H1 (cell line): ENCODE data around the gene CD4. TPM values are rescaled to one million over a fixed set of nuclear protein-coding genes. Genes with fewer than 3 reads are reported as not detected.
"Not testable (repeated sequence)": the region's sequence is repeated elsewhere in the genome, so short reads cannot be mapped to it uniquely, and the experiment has no call there.

ENCODE experiments used
- CTCF ChIA-PET: fragments of 300-600 bp; sonication (Branson Sonifier 250); formaldehyde crosslinking; loops from one replicate; lab custom pipeline; 2021; ENCODE audit not compliant: partially characterized antibody; lab: Charles Lee
- POLR2A ChIA-PET: fragments of 300-600 bp; sonication (Branson Sonifier 250); formaldehyde crosslinking; loops from one replicate; lab custom pipeline; 2021; ENCODE audit warnings: inconsistent platforms; ENCODE audit not compliant: partially characterized antibody; lab: Charles Lee
- DNase-seq, 2 experiments: peaks; one replicate each; pipeline versions ENCODE4 v3.0.0 to v3.0.0-alpha.2; 2010 to 2022; ENCODE audit warnings: low spot score in 2 of 2, low read depth in 1 of 2, mixed read lengths in 1 of 2
- FAIRE-seq: peaks from 2 replicates; lab custom pipeline; 2011; peaks lifted over from hg19 to GRCh38; lab: Jason Lieb, UNC
- H2AFZ ChIP-seq: 2 replicates; pipeline ENCODE4 v1.8.1; 2012; ENCODE audit warnings: low read length, inconsistent platforms
- H2AK5ac ChIP-seq: 2 replicates; pipeline ENCODE4 v1.6.1; 2013; ENCODE audit warnings: low read depth, low read length
- H2BK120ac ChIP-seq: replicated peaks from 2 replicates; pipeline ENCODE3; 2013; ENCODE audit warnings: low read depth, low read length, inconsistent platforms
- H2BK12ac ChIP-seq: 2 replicates; pipeline ENCODE4 v1.6.1; 2013; ENCODE audit warnings: low read depth, low read length
- H2BK15ac ChIP-seq: 2 replicates; pipeline ENCODE4 v1.6.1; 2013; ENCODE audit warnings: low read length
- H2BK20ac ChIP-seq: 2 replicates; pipeline ENCODE4 v1.6.1; 2013; ENCODE audit warnings: low read length
- H2BK5ac ChIP-seq: 2 replicates; pipeline ENCODE4 v1.6.1; 2013; ENCODE audit warnings: low read depth, low read length
- H3K14ac ChIP-seq: 2 replicates; pipeline ENCODE4 v1.6.1; 2013; ENCODE audit warnings: inconsistent platforms; ENCODE audit not compliant: insufficient read length
- H3K18ac ChIP-seq: 2 replicates; pipeline ENCODE4 v1.6.1; 2013; ENCODE audit warnings: low read length; ENCODE audit errors: extremely low read depth
- H3K23ac ChIP-seq: 2 replicates; pipeline ENCODE4 v1.6.1; 2013; ENCODE audit warnings: inconsistent platforms; ENCODE audit not compliant: insufficient read length
- H3K23me2 ChIP-seq: 2 replicates; pipeline ENCODE4 v1.6.1; 2013; ENCODE audit warnings: low read depth, low read length
- H3K27ac ChIP-seq: 2 replicates; pipeline ENCODE4 v1.6.1; 2011; ENCODE audit warnings: low read depth, low read length, inconsistent platforms
- H3K27me3 ChIP-seq, 4 experiments: replicated peaks in 1 of 4; 1 replicate in 1 of 4; 2 replicates in 3 of 4; pipeline versions ENCODE4 v1.6.1 to v1.8.1; 2011 to 2013; ENCODE audit warnings: low read length in 3 of 4, mild to moderate bottlenecking in 3 of 4, inconsistent platforms in 2 of 4, mixed read lengths in 2 of 4, moderate library complexity in 1 of 4; ENCODE audit not compliant: control insufficient read depth in 3 of 4, insufficient read depth in 3 of 4; ENCODE audit errors: extremely low read depth in 1 of 4
- H3K36me3 ChIP-seq, 4 experiments: 2 replicates each; pipeline versions ENCODE4 v1.6.1 to v1.8.1; 2011 to 2013; ENCODE audit warnings: mild to moderate bottlenecking in 4 of 4, low read length in 3 of 4, moderate library complexity in 2 of 4, control low read depth in 1 of 4, inconsistent platforms in 1 of 4; ENCODE audit not compliant: insufficient read depth in 4 of 4, control insufficient read depth in 2 of 4
- H3K4ac ChIP-seq: replicated peaks from 2 replicates; pipeline ENCODE3; 2013; ENCODE audit warnings: low read length, low read depth, mixed read lengths, inconsistent platforms; ENCODE audit not compliant: insufficient read length
- H3K4me1 ChIP-seq, 4 experiments: replicated peaks in 1 of 4; 1 replicate in 1 of 4; 2 replicates in 3 of 4; pipeline versions ENCODE4 v1.6.1 to v1.8.1; 2011 to 2013; ENCODE audit warnings: low read length in 3 of 4, inconsistent platforms in 2 of 4, mixed read lengths in 1 of 4; ENCODE audit not compliant: insufficient read depth in 4 of 4, control insufficient read depth in 3 of 4
- H3K4me2 ChIP-seq, 2 experiments: 2 replicates each; pipeline versions ENCODE4 v1.6.1 to v1.8.1; 2011 to 2013; ENCODE audit warnings: low read depth in 2 of 2, low read length in 2 of 2, control low read depth in 1 of 2, inconsistent platforms in 1 of 2, mild to moderate bottlenecking in 1 of 2; ENCODE audit not compliant: insufficient read depth in 1 of 2
- H3K4me3 ChIP-seq, 4 experiments: fragments of 200-600, 300-600 bp in 1 of 4; sonication (generic), shearing (Covaris generic), sonication (Bioruptor Twin) in 1 of 4; 2 replicates each; pipeline versions ENCODE4 v1.5.1 to v1.8.1; 2011 to 2016; ENCODE audit warnings: low read length in 4 of 4, low read depth in 3 of 4, control low read depth in 2 of 4, inconsistent platforms in 2 of 4, mild to moderate bottlenecking in 2 of 4, mixed read lengths in 1 of 4, moderate library complexity in 1 of 4; ENCODE audit not compliant: insufficient read depth in 2 of 4; ENCODE audit errors: extremely low read depth in 1 of 4
- H3K56ac ChIP-seq: replicated peaks from 2 replicates; pipeline ENCODE3; 2013; ENCODE audit warnings: low read depth, mild to moderate bottlenecking, mixed read lengths, low read length, inconsistent platforms; ENCODE audit not compliant: insufficient read length
- H3K79me1 ChIP-seq: 2 replicates; pipeline ENCODE4 v1.6.1; 2013; ENCODE audit warnings: low read depth, low read length, control low read depth
- H3K79me2 ChIP-seq, 2 experiments: 2 replicates each; pipeline versions ENCODE4 v1.6.1 to v1.8.1; 2012 to 2013; ENCODE audit warnings: low read length in 2 of 2, mild to moderate bottlenecking in 2 of 2, inconsistent platforms in 1 of 2; ENCODE audit not compliant: insufficient read depth in 2 of 2, control insufficient read depth in 1 of 2
- H3K9ac ChIP-seq, 4 experiments: replicated peaks in 1 of 4; 1 replicate in 1 of 4; 2 replicates in 3 of 4; pipeline versions ENCODE4 v1.6.1 to v1.8.1; 2011 to 2013; ENCODE audit warnings: low read depth in 3 of 4, low read length in 3 of 4, control low read depth in 2 of 4, mild to moderate bottlenecking in 2 of 4, moderate library complexity in 2 of 4, inconsistent platforms in 1 of 4; ENCODE audit errors: extremely low read depth in 1 of 4
- H3K9me3 ChIP-seq, 2 experiments: 2 replicates each; pipeline versions ENCODE4 v1.6.1 to v1.8.1; 2012 to 2013; ENCODE audit warnings: mild to moderate bottlenecking in 2 of 2, moderate library complexity in 2 of 2, control low read depth in 1 of 2, inconsistent platforms in 1 of 2, low read depth in 1 of 2, low read length in 1 of 2, mixed read lengths in 1 of 2; ENCODE audit not compliant: insufficient read depth in 2 of 2
- H4K20me1 ChIP-seq, 2 experiments: replicated peaks in 1 of 2; 2 replicates each; pipeline versions ENCODE3 to v1.8.1; 2011 to 2013; ENCODE audit warnings: inconsistent platforms in 2 of 2, low read length in 2 of 2, mild to moderate bottlenecking in 1 of 2; ENCODE audit not compliant: insufficient read depth in 2 of 2, control insufficient read depth in 1 of 2
- H4K5ac ChIP-seq: 2 replicates; pipeline ENCODE4 v1.6.1; 2013; ENCODE audit warnings: low read length, low read depth, mixed read lengths, inconsistent platforms; ENCODE audit not compliant: insufficient read length
- H4K8ac ChIP-seq: 2 replicates; pipeline ENCODE4 v1.8.0; 2013; ENCODE audit warnings: mild to moderate bottlenecking, moderate library complexity, low read length, inconsistent platforms; ENCODE audit not compliant: insufficient read depth; ENCODE audit errors: extremely low read depth
- H4K91ac ChIP-seq: replicated peaks from 2 replicates; pipeline ENCODE3; 2013; ENCODE audit warnings: low read length, mixed read lengths, inconsistent platforms; ENCODE audit not compliant: insufficient read length
- SP1 ChIP-seq: IDR thresholded peaks from 2 replicates; pipeline ENCODE4 v1.6.1; 2011; ENCODE audit warnings: low read depth, low read length
- WGBS, 2 experiments: shearing (Covaris generic) in 1 of 2; methylation state at CpG; one replicate each; pipeline versions ENCODE4 v1.1.6 to v1.1.7; 2013 to 2015; ENCODE audit warnings: low lambda C conversion rate in 2 of 2, mixed read lengths in 2 of 2, inconsistent platforms in 1 of 2, low coverage in 1 of 2, missing lambda C conversion rate in 1 of 2; ENCODE audit not compliant: insufficient replicate concordance in 2 of 2, insufficient coverage in 1 of 2, insufficient read length in 1 of 2; ENCODE audit errors: extremely low coverage in 1 of 2, missing lambda C conversion rate in 1 of 2; 5-methylcytosine and 5-hydroxymethylcytosine counted together
- polyA plus RNA-seq, 7 experiments: library from polyadenylated mRNA; depleted of rRNA in 3 of 7; stranded (reverse) in 5 of 7; unstranded in 2 of 7; fragments of >200 nt in 5 of 7; fragments of 200-250 nt in 2 of 7; gene quantifications; 1 replicate in 5 of 7; 2 replicates in 1 of 7; 4 replicates in 1 of 7; pipeline versions ENCODE4 v1.2.1 to v1.2.3, GENCODE V29; 2011 to 2013; ENCODE audit warnings: missing spikeins in 2 of 7, mixed read lengths in 2 of 7
- total RNA-seq: library from RNA; stranded (reverse); fragmentation: NEBNext Ultra II Directional; extraction: Animal tissue kit (Norgen Biotek cat#: 25700); gene quantifications from 2 replicates; pipeline ENCODE4 v1.2.1, GENCODE V29; 2021

CD4 gene
- total and polyA plus RNA-seq, 2 of the 8 experiments (the other 6 are each of a cell fraction or from before 2014, with no cell fraction given): 3.4 to 5.1 TPM

GRCh38 chr12:6870304-6870703 lies 81.0 kb downstream of the CD4 start:
- H3K79me2 ChIP-seq: peaks cover 0 to 26% of the 10 kb centered on the region in 2 experiments; a peak in 2 of 4 replicates

More at GRCh38 chr12:6870304-6870703, 81.0 kb downstream of the CD4 start:
- H2AK5ac ChIP-seq, H3K4ac ChIP-seq, H3K9ac ChIP-seq, FAIRE-seq, H3K9me3 ChIP-seq, H2BK120ac ChIP-seq, H3K14ac ChIP-seq, H3K23ac ChIP-seq, H2BK20ac ChIP-seq, H4K5ac ChIP-seq, H3K4me2 ChIP-seq, H3K56ac ChIP-seq, DNase-seq, H3K4me3 ChIP-seq, H2AFZ ChIP-seq, H3K27me3 ChIP-seq, H3K27ac ChIP-seq, H3K18ac ChIP-seq, H4K91ac ChIP-seq, H4K8ac ChIP-seq, H2BK12ac ChIP-seq, H2BK15ac ChIP-seq, H3K79me1 ChIP-seq: not testable (repeated sequence)
- CTCF ChIA-PET: interaction anchor here (1.2 to 10.4 kb wide), 14 partner anchors 10 to 140 kb away, joined by 3 to 216 read pairs (median 18); partner anchors contain the start of genes C12orf57 and RNU7-1
- peaks cover 25 to 30% of the 10 kb centered on the region in 2 experiments for H4K20me1 ChIP-seq
- H2BK5ac ChIP-seq: 0 out of 2 replicates have a peak overlapping the region, but pooled peaks have one; percentile 7
- POLR2A ChIA-PET: interaction anchor here (0.6 to 18.9 kb wide), 15 partner anchors 9 to 335 kb away, joined by 3 to 588 read pairs (median 50); partner anchors contain the start of genes ATN1, C12orf57, CDCA3 and ENO2
- peak; percentile 51; the same call in 1 of the 2 replicates for TF ChIP-seq SP1
- peaks cover 21% of the 10 kb centered on the region for H3K23me2 ChIP-seq
- WGBS, 2 experiments: 88% methylated on average over 4 of the region's 4 CpGs; no CpG with 5 or more reads in 1 of the 2 experiments
- H3K36me3 ChIP-seq: peaks cover 8 to 32% (median 13%) of the 10 kb centered on the region in 4 experiments
- peaks cover 7 to 50% (median 25%) of the 10 kb centered on the region in 4 experiments for H3K4me1 ChIP-seq

Other genes starting within 250 kb of the CD4 start
- 11.8 and 12.2 TPM in 2 replicates for gene IFFO1, start 233.5 kb upstream of the CD4 start, total RNA-seq
- 12.8 and 16.4 TPM in 2 replicates for gene IFFO1, start 233.5 kb upstream of the CD4 start, polyA plus RNA-seq (2011; rRNA removed)
- gene NOP2, start 221.2 kb upstream of the CD4 start, total RNA-seq: 82.6 and 85.6 TPM in 2 replicates
- gene NOP2, start 221.2 kb upstream of the CD4 start, polyA plus RNA-seq (2011; rRNA removed): 34.4 and 35.4 TPM in 2 replicates
- 305 and 330 TPM in 2 replicates for gene CHD4, start 182.1 kb upstream of the CD4 start, total RNA-seq
- gene CHD4, start 182.1 kb upstream of the CD4 start, polyA plus RNA-seq (2011; rRNA removed): 198 and 214 TPM in 2 replicates
- 0.22 and 0.23 TPM in 2 replicates for gene LPAR5, start 153.6 kb upstream of the CD4 start, total RNA-seq
- 0.24 and 0.63 TPM in 2 replicates for gene LPAR5, start 153.6 kb upstream of the CD4 start, polyA plus RNA-seq (2011; rRNA removed)
- 0.80 and 1.2 TPM in 2 replicates for gene ACRBP, start 142.1 kb upstream of the CD4 start, total RNA-seq
- 5.2 and 8.9 TPM in 2 replicates for gene ACRBP, start 142.1 kb upstream of the CD4 start, polyA plus RNA-seq (2011; rRNA removed)
- 21.7 and 22.9 TPM in 2 replicates for gene ING4, start 126.4 kb upstream of the CD4 start, total RNA-seq
- gene ING4, start 126.4 kb upstream of the CD4 start, polyA plus RNA-seq (2011; rRNA removed): 28.6 and 29.3 TPM in 2 replicates
- 59.6 and 60.1 TPM in 2 replicates for gene ZNF384, start 100.2 kb upstream of the CD4 start, total RNA-seq
- 59.0 and 75.1 TPM in 2 replicates for gene ZNF384, start 100.2 kb upstream of the CD4 start, polyA plus RNA-seq (2011; rRNA removed)
- gene PIANP, start 88.7 kb upstream of the CD4 start, total RNA-seq: 9.8 and 15.3 TPM in 2 replicates
- gene PIANP, start 88.7 kb upstream of the CD4 start, polyA plus RNA-seq (2011; rRNA removed): 6.3 and 13.3 TPM in 2 replicates
- 43.3 and 44.5 TPM in 2 replicates for gene COPS7A, start 65.5 kb upstream of the CD4 start, total RNA-seq
- gene COPS7A, start 65.5 kb upstream of the CD4 start, polyA plus RNA-seq (2011; rRNA removed): 95.9 and 98.4 TPM in 2 replicates
- gene MLF2, start 36.4 kb upstream of the CD4 start, total RNA-seq: 229 and 232 TPM in 2 replicates
- 401 and 443 TPM in 2 replicates for gene MLF2, start 36.4 kb upstream of the CD4 start, polyA plus RNA-seq (2011; rRNA removed)
- gene PTMS, start 23.2 kb upstream of the CD4 start, total RNA-seq: 444 and 486 TPM in 2 replicates
- gene PTMS, start 23.2 kb upstream of the CD4 start, polyA plus RNA-seq (2011; rRNA removed): 553 and 999 TPM in 2 replicates
- 2.8 and 3.1 TPM in 2 replicates for gene LAG3, start 17.0 kb upstream of the CD4 start, total RNA-seq
- gene LAG3, start 17.0 kb upstream of the CD4 start, polyA plus RNA-seq (2011; rRNA removed): 1.1 and 2.5 TPM in 2 replicates
- 8.6 and 8.8 TPM in 2 replicates for gene GPR162, start 32.3 kb downstream of the CD4 start, total RNA-seq
- gene GPR162, start 32.3 kb downstream of the CD4 start, polyA plus RNA-seq (2011; rRNA removed): 7.3 and 9.5 TPM in 2 replicates
- 42.4 and 43.5 TPM in 2 replicates for gene P3H3, start 38.9 kb downstream of the CD4 start, total RNA-seq
- 22.9 and 40.9 TPM in 2 replicates for gene P3H3, start 38.9 kb downstream of the CD4 start, polyA plus RNA-seq (2011; rRNA removed)
- 9.0 and 9.9 TPM in 2 replicates for gene GNB3, start 51.4 kb downstream of the CD4 start, total RNA-seq
- gene GNB3, start 51.4 kb downstream of the CD4 start, polyA plus RNA-seq (2011; rRNA removed): 9.9 and 13.9 TPM in 2 replicates
- gene CDCA3, start 61.8 kb downstream of the CD4 start, total RNA-seq: 47.4 and 47.7 TPM in 2 replicates
- 71.2 and 77.0 TPM in 2 replicates for gene CDCA3, start 61.8 kb downstream of the CD4 start, polyA plus RNA-seq (2011; rRNA removed)
- gene USP5, start 62.6 kb downstream of the CD4 start, total RNA-seq: 148 and 159 TPM in 2 replicates
- gene USP5, start 62.6 kb downstream of the CD4 start, polyA plus RNA-seq (2011; rRNA removed): 66.5 and 83.9 TPM in 2 replicates
- 902 and 910 TPM in 2 replicates for gene TPI1, start 78.0 kb downstream of the CD4 start, total RNA-seq
- 2,591 and 3,018 TPM in 2 replicates for gene TPI1, start 78.0 kb downstream of the CD4 start, polyA plus RNA-seq (2011; rRNA removed)
- 13.0 and 13.9 TPM in 2 replicates for gene SPSB2, start 83.8 kb downstream of the CD4 start, total RNA-seq
- 23.2 and 31.6 TPM in 2 replicates for gene SPSB2, start 83.8 kb downstream of the CD4 start, polyA plus RNA-seq (2011; rRNA removed)
- gene LRRC23, start 115.3 kb downstream of the CD4 start, total RNA-seq: 2.5 and 2.9 TPM in 2 replicates
- 3.5 and 3.6 TPM in 2 replicates for gene LRRC23, start 115.3 kb downstream of the CD4 start, polyA plus RNA-seq (2011; rRNA removed)
- 90.9 and 92.4 TPM in 2 replicates for gene ENO2, start 125.1 kb downstream of the CD4 start, total RNA-seq
- gene ENO2, start 125.1 kb downstream of the CD4 start, polyA plus RNA-seq (2011; rRNA removed): 102 and 126 TPM in 2 replicates
- gene ATN1, start 138.4 kb downstream of the CD4 start, total RNA-seq: 69.6 and 73.4 TPM in 2 replicates
- 20.6 and 43.0 TPM in 2 replicates for gene ATN1, start 138.4 kb downstream of the CD4 start, polyA plus RNA-seq (2011; rRNA removed)
- gene RNU7-1, start 154.3 kb downstream of the CD4 start, total RNA-seq: not detected in 2 replicates
- gene RNU7-1, start 154.3 kb downstream of the CD4 start, polyA plus RNA-seq (2011; rRNA removed): not detected in 2 replicates
- 174 and 185 TPM in 2 replicates for gene C12orf57, start 154.5 kb downstream of the CD4 start, total RNA-seq
- gene C12orf57, start 154.5 kb downstream of the CD4 start, polyA plus RNA-seq (2011; rRNA removed): 993 and 1,124 TPM in 2 replicates
- 25.7 and 28.4 TPM in 2 replicates for gene PTPN6, start 161.8 kb downstream of the CD4 start, total RNA-seq
- gene PTPN6, start 161.8 kb downstream of the CD4 start, polyA plus RNA-seq (2011; rRNA removed): 16.3 and 22.6 TPM in 2 replicates
- gene PHB2, start 181.1 kb downstream of the CD4 start, total RNA-seq: 360 and 368 TPM in 2 replicates
- gene PHB2, start 181.1 kb downstream of the CD4 start, polyA plus RNA-seq (2011; rRNA removed): 579 and 626 TPM in 2 replicates
- gene EMG1, start 181.4 kb downstream of the CD4 start, total RNA-seq: 82.9 and 84.2 TPM in 2 replicates
- 54.3 and 64.3 TPM in 2 replicates for gene EMG1, start 181.4 kb downstream of the CD4 start, polyA plus RNA-seq (2011; rRNA removed)
- gene LPCAT3, start 228.9 kb downstream of the CD4 start, total RNA-seq: 55.2 and 55.8 TPM in 2 replicates
- 69.5 and 70.4 TPM in 2 replicates for gene LPCAT3, start 228.9 kb downstream of the CD4 start, polyA plus RNA-seq (2011; rRNA removed)